K562 (cell line): ENCODE data around the gene GFOD1. TPM values are rescaled to one million over a fixed set of nuclear protein-coding genes. Genes with fewer than 3 reads are reported as not detected.

Source experiments
- BCOR ChIP-seq: fragments of 450-650 bp; IDR thresholded peaks from 2 replicates; pipeline ENCODE4 v1.6.1; 2016
- DDX20 ChIP-seq: fragments of 450-650 bp; IDR thresholded peaks from 2 replicates; pipeline ENCODE4 v1.6.1; 2016; ENCODE audit warnings: missing genetic modification characterization, low read depth, mild to moderate bottlenecking, missing compliant biosample characterization, moderate library complexity
- DMBX1 ChIP-seq: fragments of 250-450 bp; sonication (Bioruptor Pico); IDR thresholded peaks from 2 replicates; pipeline ENCODE4 v1.8.0; 2022; ENCODE audit warnings: inconsistent platforms, mild to moderate bottlenecking, moderate library complexity, borderline replicate concordance
- EHMT2 ChIP-seq: fragments of 450-650 bp; IDR thresholded peaks from 2 replicates; pipeline ENCODE4 v1.6.1; 2018; ENCODE audit warnings: antibody characterized with exemption
- FOXK1 ChIP-seq: sonication (generic); formaldehyde crosslinking; IDR thresholded peaks from 2 replicates; pipeline ENCODE4 v1.8.0; 2022; ENCODE audit warnings: missing genetic modification reagents, mild to moderate bottlenecking, borderline replicate concordance
- GATAD2A ChIP-seq: fragments of 450-650 bp; IDR thresholded peaks from 2 replicates; pipeline ENCODE4 v1.6.1; 2017
- HDAC1 ChIP-seq, 2 experiments: fragments of 450-650 bp; IDR thresholded peaks; 2 replicates each; pipeline ENCODE4 v1.6.1; 2016 to 2017; ENCODE audit warnings: inconsistent platforms in 1 of 2, mild to moderate bottlenecking in 1 of 2, moderate library complexity in 1 of 2
- HMGN3 ChIP-seq: IDR thresholded peaks from 2 replicates; pipeline ENCODE4 v1.6.1; 2011; ENCODE audit warnings: borderline replicate concordance, low read depth, mild to moderate bottlenecking, mixed read lengths, low read length; ENCODE audit not compliant: insufficient read length; ENCODE audit errors: extremely low read depth
- KDM1A ChIP-seq, 2 experiments: fragments of 450-650 bp; IDR thresholded peaks; 2 replicates each; pipeline ENCODE4 v1.6.1; 2016; ENCODE audit warnings: mild to moderate bottlenecking in 2 of 2
- KLF10 ChIP-seq: fragments of 250-450 bp; sonication (Bioruptor Pico); IDR thresholded peaks from 2 replicates; pipeline ENCODE4 v1.6.1; 2021; ENCODE audit warnings: matching md5 sums
- KLF13 ChIP-seq: fragments of 450-650 bp; IDR thresholded peaks from 2 replicates; pipeline ENCODE4 v1.6.1; 2016; ENCODE audit warnings: missing genetic modification characterization, low read depth, mild to moderate bottlenecking, missing compliant biosample characterization, moderate library complexity, borderline replicate concordance
- KLF16 ChIP-seq: IDR thresholded peaks from 2 replicates; pipeline ENCODE4 v1.6.1; 2016; ENCODE audit warnings: antibody characterized with exemption
- LCOR ChIP-seq: sonication (generic); formaldehyde crosslinking; IDR thresholded peaks from 2 replicates; pipeline ENCODE4 v1.8.0; 2022; ENCODE audit warnings: mild to moderate bottlenecking, missing genetic modification reagents
- MAZ ChIP-seq, 2 experiments: fragments of 450-650 bp in 1 of 2; sonication (generic) in 1 of 2; formaldehyde crosslinking; IDR thresholded peaks in 1 of 2; conservative IDR thresholded peaks in 1 of 2; 2 replicates each; pipeline versions ENCODE4 v1.4.0 to v1.5.0; 2020; ENCODE audit warnings: mild to moderate bottlenecking in 1 of 2, missing genetic modification reagents in 1 of 2
- MTA2 ChIP-seq: fragments of 450-650 bp; IDR thresholded peaks from 2 replicates; pipeline ENCODE4 v1.6.1; 2016; ENCODE audit warnings: low read depth
- MYNN ChIP-seq, 2 experiments: sonication (generic); formaldehyde crosslinking in 1 of 2; IDR thresholded peaks; 2 replicates each; pipeline versions ENCODE4 v1.5.0 to v1.6.1; 2016 to 2020; ENCODE audit warnings: antibody characterized with exemption in 1 of 2, missing genetic modification reagents in 1 of 2
- PHB2 ChIP-seq: fragments of 450-650 bp; IDR thresholded peaks from 2 replicates; pipeline ENCODE4 v1.6.1; 2017; ENCODE audit warnings: low read depth
- PML ChIP-seq: IDR thresholded peaks from 2 replicates; pipeline ENCODE4 v1.6.1; 2012; ENCODE audit warnings: low read length, inconsistent platforms
- POLR2B ChIP-seq: fragments of 450-650 bp; IDR thresholded peaks from 2 replicates; pipeline ENCODE4 v1.6.1; 2018; ENCODE audit warnings: low read depth; ENCODE audit not compliant: partially characterized antibody
- RFX7 ChIP-seq: fragments of 250-450 bp; sonication (Bioruptor Pico); IDR thresholded peaks from 2 replicates; pipeline ENCODE4 v1.5.1; 2021; ENCODE audit warnings: mild to moderate bottlenecking
- RHOXF2B ChIP-seq: fragments of 250-450 bp; sonication (Bioruptor Pico); conservative IDR thresholded peaks from 2 replicates; pipeline ENCODE4 v1.5.1; 2021
- SMAD4 ChIP-seq: fragments of 250-450 bp; sonication (Bioruptor Pico); conservative IDR thresholded peaks from 2 replicates; pipeline ENCODE4 v1.8.0; 2021; ENCODE audit warnings: inconsistent platforms, mild to moderate bottlenecking, moderate library complexity
- ZNF263 ChIP-seq: sonication (generic); formaldehyde crosslinking; IDR thresholded peaks from 2 replicates; pipeline ENCODE4 v1.8.0; 2022; ENCODE audit warnings: mild to moderate bottlenecking, missing genetic modification reagents, borderline replicate concordance
- ZNF77 ChIP-seq: fragments of 250-450 bp; sonication (Bioruptor Pico); IDR thresholded peaks from 2 replicates; pipeline ENCODE4 v1.5.0; 2020
- ZNF780A ChIP-seq: fragments of 250-450 bp; sonication (Bioruptor Pico); IDR thresholded peaks from 2 replicates; pipeline ENCODE4 v1.5.0; 2021; ENCODE audit warnings: mild to moderate bottlenecking
- polyA plus RNA-seq, 8 experiments: library from polyadenylated mRNA; depleted of rRNA in 4 of 8; stranded (reverse) in 5 of 8; unstranded in 3 of 8; fragments of >200 nt; fragmentation: Nextera tagmentation in 2 of 8; fragmentation: Illumina TruSeq in 1 of 8; extraction: Ambion mirVana in 2 of 8; extraction: Trizol in 1 of 8; gene quantifications; 2 replicates each; pipeline versions ENCODE4 v1.2.1 to v1.2.3, GENCODE V29; 2011 to 2014; ENCODE audit warnings: inconsistent platforms in 1 of 8, missing spikeins in 1 of 8
- total RNA-seq, 7 experiments: library from RNA; depleted of rRNA in 6 of 7; stranded (reverse); fragments of >200 nt in 6 of 7; fragmentation: Illumina TruSeq in 2 of 7; extraction: Trizol in 2 of 7; gene quantifications; 2 replicates each; pipeline versions ENCODE4 v1.2.1 to v1.2.3, GENCODE V29; 2011 to 2021; ENCODE audit warnings: low replicate concordance in 1 of 7
- TF ChIP-seq, protein P1 (sequence below): fragments of 450-650 bp; IDR thresholded peaks from 2 replicates; pipeline ENCODE4 v1.6.1; 2016
- TF ChIP-seq, protein P2 (sequence below), 3 experiments: IDR thresholded peaks in 2 of 3; conservative IDR thresholded peaks in 1 of 3; 2 replicates each; pipeline ENCODE4 v1.5.1; 2011 to 2012; ENCODE audit warnings: low read length in 3 of 3, mild to moderate bottlenecking in 3 of 3, control low read depth in 2 of 3, improper control_type of control experiment in 1 of 3, inconsistent platforms in 1 of 3, low read depth in 1 of 3, mixed read lengths in 1 of 3, moderate library complexity in 1 of 3; ENCODE audit not compliant: insufficient read depth in 2 of 3
- TF ChIP-seq, protein P3 (sequence below): fragments of 450-650 bp; IDR thresholded peaks from 2 replicates; pipeline ENCODE4 v1.6.1; 2016; ENCODE audit warnings: low read depth, mild to moderate bottlenecking, moderate library complexity

GFOD1 gene
- total and polyA plus RNA-seq, 9 of the 15 experiments (the other 6 are each of a cell fraction or from before 2014, with no cell fraction given), result 3.8 to 12.0 (median 8.2) TPM

DNA sequence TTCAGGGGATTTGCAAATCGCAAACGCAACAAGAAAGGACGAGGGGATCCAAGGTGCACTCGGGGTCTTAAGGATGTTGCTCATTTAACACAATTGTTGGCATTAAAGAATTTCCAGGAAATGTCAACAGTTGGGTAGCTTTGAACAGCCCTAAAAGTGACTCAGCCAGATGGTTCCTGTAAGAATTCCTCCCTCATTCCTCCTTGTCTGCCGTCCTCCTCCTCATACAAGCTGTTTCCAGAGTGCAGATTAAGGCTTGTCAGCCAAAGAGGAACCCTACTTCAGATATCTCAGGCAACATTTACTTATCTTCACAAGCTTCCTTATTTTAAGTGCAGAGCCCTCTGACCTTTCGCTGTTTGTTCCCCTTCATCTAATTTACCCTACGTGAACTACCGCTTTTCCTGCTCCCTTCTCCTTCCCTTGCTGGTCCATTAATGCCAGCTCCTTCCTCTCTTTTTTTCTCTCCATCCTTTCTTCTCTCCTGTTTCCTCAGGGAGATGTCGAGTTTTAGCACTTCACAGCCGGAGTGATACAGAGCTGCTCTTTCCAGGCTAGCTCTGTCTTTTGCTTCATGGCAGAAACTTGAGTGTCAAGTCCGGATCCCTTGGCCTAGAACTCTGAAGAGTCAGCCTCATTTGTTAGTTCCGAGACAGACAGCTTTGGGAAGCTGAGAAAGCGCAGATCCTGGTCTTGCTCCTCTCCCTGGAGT lies 132.9 kb downstream of the GFOD1 start (continued):
- TF ChIP-seq EHMT2, result peak; percentile 44; the same call in 1 of the 2 replicates
- TF ChIP-seq, protein P1, sequence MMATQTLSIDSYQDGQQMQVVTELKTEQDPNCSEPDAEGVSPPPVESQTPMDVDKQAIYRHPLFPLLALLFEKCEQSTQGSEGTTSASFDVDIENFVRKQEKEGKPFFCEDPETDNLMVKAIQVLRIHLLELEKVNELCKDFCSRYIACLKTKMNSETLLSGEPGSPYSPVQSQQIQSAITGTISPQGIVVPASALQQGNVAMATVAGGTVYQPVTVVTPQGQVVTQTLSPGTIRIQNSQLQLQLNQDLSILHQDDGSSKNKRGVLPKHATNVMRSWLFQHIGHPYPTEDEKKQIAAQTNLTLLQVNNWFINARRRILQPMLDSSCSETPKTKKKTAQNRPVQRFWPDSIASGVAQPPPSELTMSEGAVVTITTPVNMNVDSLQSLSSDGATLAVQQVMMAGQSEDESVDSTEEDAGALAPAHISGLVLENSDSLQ, result peak; percentile 63; the same call in 1 of the 2 replicates
- TF ChIP-seq ZNF77 (CRISPR knock-in tag), result no peak
- TF ChIP-seq PHB2, result peak; percentile 87
- 0 out of 2 replicates have a peak, but pooled peaks have one; percentile 42 for TF ChIP-seq GATAD2A
- TF ChIP-seq HDAC1 (IDR thresholded peaks at IDR 0.05), result peak in 1 of 2 experiments; percentile 93; a peak in 2 of 4 replicates
- no peak for TF ChIP-seq ZNF780A (CRISPR knock-in tag)
- peak; percentile 96 for TF ChIP-seq KLF16
- TF ChIP-seq POLR2B, result no peak
- TF ChIP-seq RFX7 (CRISPR knock-in tag), result no peak
- no peak for TF ChIP-seq KLF10 (CRISPR knock-in tag)
- peak; percentile 31 to 63; a peak in 1 of 4 replicates for TF ChIP-seq MAZ (CRISPR knock-in tag; conservative IDR thresholded peaks at IDR 0.05 in 1 of 2, IDR thresholded peaks at IDR 0.05 in 1 of 2)
- peak; percentile 87 for TF ChIP-seq LCOR (CRISPR knock-in tag)
- peak; percentile 74 for TF ChIP-seq DMBX1 (CRISPR knock-in tag)
- peak; percentile 86; the same call in 1 of the 2 replicates for TF ChIP-seq BCOR
- TF ChIP-seq HMGN3, result peak; percentile 79
- peak; percentile 48; the same call in 1 of the 2 replicates for TF ChIP-seq FOXK1 (CRISPR knock-in tag)
- peak; percentile 91 for TF ChIP-seq ZNF263 (CRISPR knock-in tag)
- no peak for TF ChIP-seq RHOXF2B (CRISPR knock-in tag)
- peak; percentile 82; the same call in 1 of the 2 replicates for TF ChIP-seq PML
- peak; percentile 87 for TF ChIP-seq MYNN (IDR thresholded peaks at IDR 0.05)
- no peak for TF ChIP-seq MYNN (CRISPR knock-in tag; IDR thresholded peaks at IDR 0.05)
- no peak for TF ChIP-seq KLF13 (tag)
- TF ChIP-seq, protein P2, sequence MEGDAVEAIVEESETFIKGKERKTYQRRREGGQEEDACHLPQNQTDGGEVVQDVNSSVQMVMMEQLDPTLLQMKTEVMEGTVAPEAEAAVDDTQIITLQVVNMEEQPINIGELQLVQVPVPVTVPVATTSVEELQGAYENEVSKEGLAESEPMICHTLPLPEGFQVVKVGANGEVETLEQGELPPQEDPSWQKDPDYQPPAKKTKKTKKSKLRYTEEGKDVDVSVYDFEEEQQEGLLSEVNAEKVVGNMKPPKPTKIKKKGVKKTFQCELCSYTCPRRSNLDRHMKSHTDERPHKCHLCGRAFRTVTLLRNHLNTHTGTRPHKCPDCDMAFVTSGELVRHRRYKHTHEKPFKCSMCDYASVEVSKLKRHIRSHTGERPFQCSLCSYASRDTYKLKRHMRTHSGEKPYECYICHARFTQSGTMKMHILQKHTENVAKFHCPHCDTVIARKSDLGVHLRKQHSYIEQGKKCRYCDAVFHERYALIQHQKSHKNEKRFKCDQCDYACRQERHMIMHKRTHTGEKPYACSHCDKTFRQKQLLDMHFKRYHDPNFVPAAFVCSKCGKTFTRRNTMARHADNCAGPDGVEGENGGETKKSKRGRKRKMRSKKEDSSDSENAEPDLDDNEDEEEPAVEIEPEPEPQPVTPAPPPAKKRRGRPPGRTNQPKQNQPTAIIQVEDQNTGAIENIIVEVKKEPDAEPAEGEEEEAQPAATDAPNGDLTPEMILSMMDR (IDR thresholded peaks at IDR 0.05 in 2 of 3, conservative IDR thresholded peaks at IDR 0.05 in 1 of 3; ENCODE audit: insufficient read depth in 2 of 3, low read depth in 1 of 3, low read length in 3 of 3), result no peak
- TF ChIP-seq DDX20, result no peak
- peak; percentile 94 for TF ChIP-seq SMAD4 (CRISPR knock-in tag)
- TF ChIP-seq KDM1A (IDR thresholded peaks at IDR 0.05), result peak; percentile 93 to 95
- TF ChIP-seq, protein P3, sequence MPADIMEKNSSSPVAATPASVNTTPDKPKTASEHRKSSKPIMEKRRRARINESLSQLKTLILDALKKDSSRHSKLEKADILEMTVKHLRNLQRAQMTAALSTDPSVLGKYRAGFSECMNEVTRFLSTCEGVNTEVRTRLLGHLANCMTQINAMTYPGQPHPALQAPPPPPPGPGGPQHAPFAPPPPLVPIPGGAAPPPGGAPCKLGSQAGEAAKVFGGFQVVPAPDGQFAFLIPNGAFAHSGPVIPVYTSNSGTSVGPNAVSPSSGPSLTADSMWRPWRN, result peak; percentile 91
- TF ChIP-seq MTA2, result peak; percentile 88
